Parathyroid adenoma (tissue), 2 donors: Measurements from ENCODE around the gene ANKRD55.

Source experiments
- H2AFZ ChIP-seq: fragments of 300-600 bp; sonication (generic); one replicate; pipeline ENCODE4 v1.7.0; 2017; ENCODE audit warnings: antibody characterized with exemption, mild to moderate bottlenecking
- H3K27ac ChIP-seq: fragments of 300-600 bp; sonication (generic); one replicate; pipeline ENCODE4 v1.7.0; 2017
- H3K27me3 ChIP-seq: fragments of 300-600 bp; sonication (generic); one replicate; pipeline ENCODE4 v1.7.0; 2017; ENCODE audit warnings: low read length; ENCODE audit not compliant: control insufficient read depth, insufficient read depth
- H3K36me3 ChIP-seq: fragments of 300-600 bp; sonication (generic); one replicate; pipeline ENCODE4 v1.7.0; 2017; ENCODE audit warnings: low read length; ENCODE audit not compliant: control insufficient read depth, insufficient read depth
- H3K4me1 ChIP-seq: fragments of 300-600 bp; sonication (generic); one replicate; pipeline ENCODE4 v1.7.0; 2017; ENCODE audit warnings: control low read depth
- H3K4me2 ChIP-seq: fragments of 300-600 bp; sonication (generic); one replicate; pipeline ENCODE4 v1.7.0; 2017; ENCODE audit warnings: low read length
- H3K4me3 ChIP-seq: fragments of 300-600 bp; sonication (generic); one replicate; pipeline ENCODE4 v1.7.0; 2017; ENCODE audit warnings: low read depth, low read length
- H3K79me2 ChIP-seq: fragments of 300-600 bp; sonication (generic); one replicate; pipeline ENCODE4 v1.7.0; 2017; ENCODE audit warnings: control low read depth
- H3K9ac ChIP-seq: fragments of 300-600 bp; sonication (generic); one replicate; pipeline ENCODE4 v1.7.0; 2017; ENCODE audit warnings: mild to moderate bottlenecking
- H3K9me3 ChIP-seq: fragments of 300-600 bp; sonication (generic); one replicate; pipeline ENCODE4 v1.7.0; 2017; ENCODE audit warnings: low read length; ENCODE audit not compliant: control insufficient read depth
- TF ChIP-seq, protein P1 (sequence below): fragments of 300-600 bp; sonication (generic); IDR thresholded peaks from one replicate; pipeline ENCODE4 v1.7.0; 2017; ENCODE audit warnings: antibody characterized with exemption, mild to moderate bottlenecking
- donor health status: primary hyperparathyroidism.

ANKRD55 gene

DNA sequence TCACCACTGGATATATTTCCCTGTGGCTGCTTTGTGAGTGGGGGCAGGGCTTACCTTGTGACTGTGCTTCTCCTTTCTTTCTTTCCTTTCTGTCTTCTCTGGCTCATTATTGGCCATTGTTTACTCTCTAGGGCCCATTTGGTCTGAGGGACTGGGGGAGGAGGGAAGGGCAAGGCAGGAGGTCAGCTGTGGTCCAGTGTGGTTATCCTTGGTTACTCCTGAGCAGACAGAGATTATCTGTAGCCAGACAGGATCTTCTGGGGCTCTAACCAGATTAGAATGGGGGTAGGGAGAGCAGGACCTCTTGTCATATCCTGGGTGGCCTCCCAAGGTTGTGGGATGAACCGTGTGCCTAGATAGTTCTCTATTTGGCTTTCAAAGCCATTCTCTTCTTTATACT lies 71.2 kb downstream of the ANKRD55 start:
- Histone ChIP-seq H3K27ac (no peak overlapping the region), H3K4me1 (peaks cover 8% of the 10 kb centered on the region), H3K9me3 (no peaks in the 10 kb centered on the region), H3K4me3 (no peak overlapping the region), H3K79me2 (no peaks in the 10 kb centered on the region), H3K4me2 (no peak overlapping the region), H3K27me3 (no peaks in the 10 kb centered on the region), H2AFZ (no peak overlapping the region), H3K36me3 (no peaks in the 10 kb centered on the region), H3K9ac (no peak overlapping the region)
- TF ChIP-seq, protein P1, sequence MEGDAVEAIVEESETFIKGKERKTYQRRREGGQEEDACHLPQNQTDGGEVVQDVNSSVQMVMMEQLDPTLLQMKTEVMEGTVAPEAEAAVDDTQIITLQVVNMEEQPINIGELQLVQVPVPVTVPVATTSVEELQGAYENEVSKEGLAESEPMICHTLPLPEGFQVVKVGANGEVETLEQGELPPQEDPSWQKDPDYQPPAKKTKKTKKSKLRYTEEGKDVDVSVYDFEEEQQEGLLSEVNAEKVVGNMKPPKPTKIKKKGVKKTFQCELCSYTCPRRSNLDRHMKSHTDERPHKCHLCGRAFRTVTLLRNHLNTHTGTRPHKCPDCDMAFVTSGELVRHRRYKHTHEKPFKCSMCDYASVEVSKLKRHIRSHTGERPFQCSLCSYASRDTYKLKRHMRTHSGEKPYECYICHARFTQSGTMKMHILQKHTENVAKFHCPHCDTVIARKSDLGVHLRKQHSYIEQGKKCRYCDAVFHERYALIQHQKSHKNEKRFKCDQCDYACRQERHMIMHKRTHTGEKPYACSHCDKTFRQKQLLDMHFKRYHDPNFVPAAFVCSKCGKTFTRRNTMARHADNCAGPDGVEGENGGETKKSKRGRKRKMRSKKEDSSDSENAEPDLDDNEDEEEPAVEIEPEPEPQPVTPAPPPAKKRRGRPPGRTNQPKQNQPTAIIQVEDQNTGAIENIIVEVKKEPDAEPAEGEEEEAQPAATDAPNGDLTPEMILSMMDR: no peak

GRCh38 chr5:56161439-56161823 lies 71.7 kb downstream of the ANKRD55 start:
- H3K27ac ChIP-seq: no peak overlapping the region
- H3K4me1 ChIP-seq: peaks cover 8% of the 10 kb centered on the region

DNA sequence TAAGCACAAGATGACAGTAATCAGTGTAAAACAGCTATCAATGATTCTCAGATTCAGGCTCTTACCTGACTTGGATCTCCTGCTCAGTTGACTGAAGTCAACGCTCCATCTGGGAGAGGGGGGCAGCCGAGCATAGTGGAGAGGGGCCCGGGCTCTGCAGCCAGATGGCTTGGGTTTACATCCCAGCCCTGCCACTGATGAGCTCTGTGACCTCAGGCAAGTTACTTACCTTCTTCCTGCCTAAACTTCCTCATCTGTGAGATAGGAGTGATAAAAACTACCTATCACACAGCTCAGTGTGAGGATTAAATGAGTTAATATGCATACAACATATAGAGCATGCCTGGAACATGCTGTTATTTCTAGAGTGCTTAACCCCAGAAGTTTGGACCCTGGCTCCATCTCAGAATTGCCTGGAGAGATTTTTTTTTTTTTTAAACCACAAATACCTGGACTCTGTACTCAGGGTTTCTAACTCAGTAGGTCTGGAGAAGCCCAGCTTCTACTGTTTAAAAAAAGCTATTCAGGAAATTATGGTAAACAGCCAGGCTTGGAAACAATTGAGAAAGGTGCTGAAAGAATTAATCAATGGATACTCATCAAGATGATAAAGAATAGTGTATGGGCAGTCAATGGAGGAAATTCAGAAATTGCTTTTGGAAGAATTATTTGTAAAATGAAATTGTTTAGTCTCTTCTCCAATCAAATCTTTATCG lies 72.2 kb downstream of the ANKRD55 start:
- no peaks in the 10 kb centered on the region for H3K79me2 ChIP-seq

More at GRCh38 chr5:56161439-56161823, 71.7 kb downstream of the ANKRD55 start:
- no peaks in the 10 kb centered on the region for H3K9me3 ChIP-seq
- H3K36me3 ChIP-seq: no peaks in the 10 kb centered on the region
- no peak overlapping the region for H3K4me3 ChIP-seq
- no peak overlapping the region for H2AFZ ChIP-seq
- H3K79me2 ChIP-seq: no peaks in the 10 kb centered on the region
- no peaks in the 10 kb centered on the region for H3K27me3 ChIP-seq
- H3K4me2 ChIP-seq: no peak overlapping the region
- no peak overlapping the region for H3K9ac ChIP-seq
- TF ChIP-seq, protein P1: no peak

DNA sequence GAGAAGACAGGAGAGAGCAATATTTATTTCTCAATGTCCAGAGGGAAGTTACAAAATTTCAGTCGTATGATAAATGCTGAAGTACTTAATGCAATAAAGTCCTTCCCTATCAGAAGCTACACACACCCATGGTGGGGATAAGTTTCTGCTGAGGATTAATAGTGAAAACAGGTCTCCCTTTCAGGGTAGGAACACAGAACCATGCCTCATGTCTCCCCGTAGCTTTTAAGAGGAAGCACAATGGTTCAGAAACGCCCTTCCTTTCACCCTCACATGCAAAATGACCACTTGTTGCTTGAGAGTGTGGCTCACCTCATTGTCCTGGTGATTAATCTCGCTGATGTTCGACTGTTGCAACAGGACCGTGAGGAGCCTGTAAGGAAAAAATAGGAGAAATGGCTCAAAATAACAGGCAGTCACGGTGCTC lies 73.6 kb downstream of the ANKRD55 start:
- H3K9me3 ChIP-seq: no peaks in the 10 kb centered on the region
- no peak overlapping the region for H2AFZ ChIP-seq
- no peak overlapping the region for H3K9ac ChIP-seq
- no peak overlapping the region for H3K4me2 ChIP-seq
- no peaks in the 10 kb centered on the region for H3K27me3 ChIP-seq
- H3K36me3 ChIP-seq: no peaks in the 10 kb centered on the region
- no peaks in the 10 kb centered on the region for H3K79me2 ChIP-seq
- TF ChIP-seq, protein P1: no peak
- H3K27ac ChIP-seq: no peak overlapping the region
- H3K4me3 ChIP-seq: no peak overlapping the region
- H3K4me1 ChIP-seq: peaks cover 12% of the 10 kb centered on the region

More for the DNA sequence above, 72.2 kb downstream of the ANKRD55 start:
- H3K27me3 ChIP-seq: no peaks in the 10 kb centered on the region
- TF ChIP-seq, protein P1: no peak
- H3K27ac ChIP-seq: no peak overlapping the region
- H3K9me3 ChIP-seq: no peaks in the 10 kb centered on the region
- H3K9ac ChIP-seq: no peak overlapping the region
- no peak overlapping the region for H2AFZ ChIP-seq
- peaks cover 8% of the 10 kb centered on the region for H3K4me1 ChIP-seq
- no peak overlapping the region for H3K4me3 ChIP-seq
- H3K36me3 ChIP-seq: no peaks in the 10 kb centered on the region
- H3K4me2 ChIP-seq: no peak overlapping the region
